GM12872 (cell line): ENCODE measurements around the gene NFXL1.

Source experiments
- TF ChIP-seq, protein P1 (sequence below): IDR thresholded peaks from 3 replicates; pipeline ENCODE4 v1.5.1; 2011; ENCODE audit warnings: low read depth, mild to moderate bottlenecking, low read length, moderate library complexity; ENCODE audit not compliant: insufficient read depth

NFXL1 gene

GRCh38 chr4:47855350-47855749 lies 59.0 kb downstream of the NFXL1 start:
- TF ChIP-seq, protein P1, sequence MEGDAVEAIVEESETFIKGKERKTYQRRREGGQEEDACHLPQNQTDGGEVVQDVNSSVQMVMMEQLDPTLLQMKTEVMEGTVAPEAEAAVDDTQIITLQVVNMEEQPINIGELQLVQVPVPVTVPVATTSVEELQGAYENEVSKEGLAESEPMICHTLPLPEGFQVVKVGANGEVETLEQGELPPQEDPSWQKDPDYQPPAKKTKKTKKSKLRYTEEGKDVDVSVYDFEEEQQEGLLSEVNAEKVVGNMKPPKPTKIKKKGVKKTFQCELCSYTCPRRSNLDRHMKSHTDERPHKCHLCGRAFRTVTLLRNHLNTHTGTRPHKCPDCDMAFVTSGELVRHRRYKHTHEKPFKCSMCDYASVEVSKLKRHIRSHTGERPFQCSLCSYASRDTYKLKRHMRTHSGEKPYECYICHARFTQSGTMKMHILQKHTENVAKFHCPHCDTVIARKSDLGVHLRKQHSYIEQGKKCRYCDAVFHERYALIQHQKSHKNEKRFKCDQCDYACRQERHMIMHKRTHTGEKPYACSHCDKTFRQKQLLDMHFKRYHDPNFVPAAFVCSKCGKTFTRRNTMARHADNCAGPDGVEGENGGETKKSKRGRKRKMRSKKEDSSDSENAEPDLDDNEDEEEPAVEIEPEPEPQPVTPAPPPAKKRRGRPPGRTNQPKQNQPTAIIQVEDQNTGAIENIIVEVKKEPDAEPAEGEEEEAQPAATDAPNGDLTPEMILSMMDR, result no peak

DNA sequence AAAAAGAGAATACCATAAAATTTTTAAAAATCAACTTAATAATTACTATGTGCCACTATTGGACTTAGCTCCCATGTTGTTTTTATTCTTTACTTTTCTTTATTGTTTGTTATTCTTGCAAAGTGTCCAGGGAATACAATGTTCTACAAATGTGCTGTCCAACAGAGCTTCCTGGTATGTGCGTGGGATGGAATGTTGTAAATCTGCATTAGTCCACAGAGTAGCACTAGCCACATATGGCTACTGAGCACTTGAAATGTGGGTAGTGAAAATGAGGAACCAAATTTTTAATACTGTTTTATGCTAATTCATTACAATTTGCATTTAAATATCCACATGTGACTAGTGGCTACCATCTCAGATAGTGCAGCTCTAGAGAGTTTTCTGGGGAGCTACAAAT lies 62.2 kb downstream of the NFXL1 start:
- TF ChIP-seq, protein P1, result no peak

- TF ChIP-seq, protein P1, result no peak
Observed at GRCh38 chr4:47849466-47849865, 64.9 kb downstream of the NFXL1 start.

- TF ChIP-seq, protein P1, result no peak
Observed at GRCh38 chr4:47848041-47848440, 66.3 kb downstream of the NFXL1 start.

- TF ChIP-seq, protein P1, result no peak
Observed at GRCh38 chr4:47842985-47843384, 71.4 kb downstream of the NFXL1 start.

DNA sequence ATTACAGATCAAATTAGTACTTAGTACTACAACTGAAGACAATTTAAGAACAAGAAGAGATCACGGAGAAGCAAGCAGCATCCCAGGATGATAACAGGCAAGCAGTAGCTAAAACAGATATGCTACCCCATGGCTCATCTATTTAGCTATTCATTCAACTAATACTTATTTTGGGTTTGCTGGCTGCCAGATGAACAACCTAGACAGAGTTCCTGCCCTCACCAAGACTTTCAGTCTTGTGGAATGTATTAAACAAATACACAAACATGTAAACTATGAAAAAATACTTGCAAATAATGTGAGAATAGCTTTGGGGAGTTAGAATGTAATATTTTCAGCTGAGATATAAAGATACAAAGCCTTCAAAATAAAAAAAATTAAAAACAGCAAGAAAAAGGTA lies 74.1 kb downstream of the NFXL1 start:
- TF ChIP-seq, protein P1, result no peak

GRCh38 chr4:47839259-47839658 lies 75.1 kb downstream of the NFXL1 start:
- TF ChIP-seq, protein P1, result peak; percentile 51; the same call in 2 of the 3 replicates

DNA sequence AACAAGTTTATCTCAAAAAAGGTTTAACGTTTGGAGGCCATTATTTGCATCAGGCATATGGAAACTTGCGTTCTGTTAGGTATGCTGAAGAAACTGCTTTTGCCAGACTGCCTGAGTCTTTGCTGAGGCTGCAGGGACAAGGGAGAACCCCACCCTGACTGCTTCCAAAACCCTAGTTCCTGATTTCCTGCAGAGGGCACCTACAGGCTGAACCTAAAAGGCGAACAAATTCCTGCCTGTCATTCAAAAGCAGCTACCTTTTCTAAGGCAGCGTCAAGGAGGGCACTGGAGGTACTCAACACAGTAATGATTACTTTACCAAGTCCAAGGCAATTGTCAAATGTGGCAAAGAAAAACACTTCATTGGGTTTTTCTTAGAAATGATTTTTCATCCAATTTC lies 75.9 kb downstream of the NFXL1 start:
- TF ChIP-seq, protein P1, result no peak
